Activated CD4-positive, alpha-beta T cell treated with anti-CD3 and anti-CD28 coated beads, Interleukin-2, amount 10 ng/mL, durations not matched to agents 24 days and 14 days (primary cell): ENCODE results near the gene DNAJC4. TPM values are rescaled to one million over a fixed set of nuclear protein-coding genes. Genes with fewer than 3 reads are reported as not detected.
A peak's percentile ranks its signal among the peaks of the same experiment; 100 is the strongest.

Experiments
- DNase-seq: peaks from one replicate; pipeline ENCODE4 v3.0.0; 2022
- H3K27ac Mint-ChIP-seq: one replicate; pipeline ENCODE4 v1.8.0; 2022; ENCODE audit warnings: mild to moderate bottlenecking, mixed read lengths
- H3K27me3 Mint-ChIP-seq: one replicate; pipeline ENCODE4 v1.8.0; 2022; ENCODE audit warnings: mixed read lengths
- H3K36me3 Mint-ChIP-seq: one replicate; pipeline ENCODE4 v1.8.0; 2022; ENCODE audit warnings: low read depth, mild to moderate bottlenecking, mixed read lengths
- H3K4me1 Mint-ChIP-seq: one replicate; pipeline ENCODE4 v1.8.0; 2021; ENCODE audit warnings: mixed read lengths
- H3K4me3 Mint-ChIP-seq: one replicate; pipeline ENCODE4 v1.8.0; 2022; ENCODE audit warnings: mild to moderate bottlenecking, moderate library complexity, mixed read lengths
- H3K9me3 Mint-ChIP-seq: one replicate; pipeline ENCODE4 v1.8.0; 2021; ENCODE audit warnings: mixed read lengths
- intact Hi-C: fragments of 100-400 bp; cut with micrococcal nuclease; formaldehyde crosslinking; loops from one replicate; pipeline ENCODE4 v1.15.1; 2023
- total RNA-seq: library from RNA; stranded (reverse); gene quantifications from 2 replicates; pipeline ENCODE4 v1.2.3, GENCODE V29; 2022

Gene DNAJC4
- total RNA-seq, 1 donor from 2014 or later, result 19.9 TPM

GRCh38 chr11:64229090-64229743, 1.1 kb upstream of the DNAJC4 start:
- Mint-ChIP-seq H3K27ac (peak overlapping the region; percentile 34), H3K4me3 (peak overlapping the region; percentile 92), H3K27me3 (no peaks in the 10 kb centered on the region), H3K4me1 (peaks cover 39% of the 10 kb centered on the region), H3K36me3 (peaks cover 6% of the 10 kb centered on the region), H3K9me3 (no peaks in the 10 kb centered on the region)
- no peak for DNase-seq
- intact Hi-C loops, result no loop called here

- Mint-ChIP-seq H3K36me3 (peaks cover 4% of the 10 kb centered on the region), H3K27me3 (no peaks in the 10 kb centered on the region), H3K27ac (peak overlapping the region; percentile 89), H3K4me1 (peaks cover 38% of the 10 kb centered on the region), H3K4me3 (peak overlapping the region; percentile 92), H3K9me3 (no peaks in the 10 kb centered on the region)
- intact Hi-C loops, result loop anchor here (1.0 kb wide), 1 partner anchor 12 kb away; the partner anchor contains the start of gene FKBP2
- no peak for DNase-seq
Measured at GRCh38 chr11:64229744-64230170, 591 bp upstream of the DNAJC4 start.

- Mint-ChIP-seq H3K27ac (peak overlapping the region; percentile 53), H3K4me1 (peaks cover 36% of the 10 kb centered on the region), H3K4me3 (peak overlapping the region; percentile 92), H3K27me3 (no peaks in the 10 kb centered on the region), H3K9me3 (no peaks in the 10 kb centered on the region), H3K36me3 (peaks cover 1% of the 10 kb centered on the region)
- intact Hi-C loops, result loop anchor here (1.0 kb wide), 1 partner anchor 10 kb away; the partner anchor contains the start of gene FKBP2
- DNase-seq, result no peak
Measured at GRCh38 chr11:64230985-64231365, 627 bp downstream of the DNAJC4 start.

- Mint-ChIP-seq H3K36me3 (peaks cover 1% of the 10 kb centered on the region), H3K4me1 (peaks cover 36% of the 10 kb centered on the region), H3K9me3 (no peaks in the 10 kb centered on the region), H3K4me3 (peak overlapping the region; percentile 92), H3K27me3 (no peaks in the 10 kb centered on the region), H3K27ac (peak overlapping the region; percentile 48)
- DNase-seq, result no peak
- intact Hi-C loops, result no loop called here
Measured at GRCh38 chr11:64231546-64231945, 1.2 kb downstream of the DNAJC4 start.

GRCh38 chr11:64232182-64232966, 2.0 kb downstream of the DNAJC4 start:
- Mint-ChIP-seq H3K9me3 (no peaks in the 10 kb centered on the region), H3K27ac (no peak overlapping the region)

GRCh38 chr11:64232967-64233315, 2.6 kb downstream of the DNAJC4 start:
- Mint-ChIP-seq H3K4me3 (peak overlapping the region; percentile 67), H3K27me3 (no peaks in the 10 kb centered on the region), H3K36me3 (peaks cover 9% of the 10 kb centered on the region), H3K9me3 (no peaks in the 10 kb centered on the region), H3K27ac (peak overlapping the region; percentile 37), H3K4me1 (peaks cover 39% of the 10 kb centered on the region)
- intact Hi-C loops, result no loop called here
- DNase-seq, result no peak

More at GRCh38 chr11:64232182-64232966, 2.0 kb downstream of the DNAJC4 start:
- Mint-ChIP-seq H3K4me3 (peak overlapping the region; percentile 92), H3K36me3 (peaks cover 7% of the 10 kb centered on the region), H3K4me1 (peaks cover 37% of the 10 kb centered on the region), H3K27me3 (no peaks in the 10 kb centered on the region)
- intact Hi-C loops, result no loop called here
- no peak for DNase-seq

- Mint-ChIP-seq H3K4me1 (peaks cover 43% of the 10 kb centered on the region), H3K36me3 (peaks cover 15% of the 10 kb centered on the region), H3K27ac (peak within 1 kb of the TSS; percentile 79), H3K27me3 (no peaks in the 10 kb centered on the region), H3K4me3 (peak within 1 kb of the TSS; percentile 91), H3K9me3 (no peaks in the 10 kb centered on the region)
- intact Hi-C loops, result no loop called here
- DNase-seq, result peak; percentile 94
Measured at GRCh38 chr11:64233913-64234586, 3.7 kb downstream of the DNAJC4 start, which contains the start of gene VEGFB. VEGFB (plus strand) TSS chr11:64234584; CDS start chr11:64234834, 250 bp downstream.

- Mint-ChIP-seq H3K27ac (peak overlapping the region; percentile 79), H3K4me1 (peaks cover 40% of the 10 kb centered on the region), H3K9me3 (no peaks in the 10 kb centered on the region), H3K36me3 (peaks cover 15% of the 10 kb centered on the region), H3K27me3 (no peaks in the 10 kb centered on the region), H3K4me3 (peak overlapping the region; percentile 91)
- peak; percentile 88 for DNase-seq
- intact Hi-C loops, result no loop called here
Measured at GRCh38 chr11:64234647-64235379, 4.5 kb downstream of the DNAJC4 start.

GRCh38 chr11:64235437-64236161, 5.3 kb downstream of the DNAJC4 start:
- peaks cover 46% of the 10 kb centered on the region for H3K4me1 Mint-ChIP-seq
- H3K27me3 Mint-ChIP-seq, result no peaks in the 10 kb centered on the region
- peaks cover 21% of the 10 kb centered on the region for H3K36me3 Mint-ChIP-seq
- H3K9me3 Mint-ChIP-seq, result no peaks in the 10 kb centered on the region
- peak overlapping the region; percentile 79 for H3K27ac Mint-ChIP-seq
- intact Hi-C loops, result no loop called here
- peak overlapping the region; percentile 91 for H3K4me3 Mint-ChIP-seq
- DNase-seq, result no peak

- no peak overlapping the region for H3K27ac Mint-ChIP-seq
Measured at GRCh38 chr11:64237484-64237951, 7.2 kb downstream of the DNAJC4 start.

GRCh38 chr11:64238076-64238475, 7.7 kb downstream of the DNAJC4 start:
- Mint-ChIP-seq H3K27me3 (no peaks in the 10 kb centered on the region), H3K4me1 (peaks cover 42% of the 10 kb centered on the region), H3K36me3 (peaks cover 29% of the 10 kb centered on the region), H3K4me3 (peak overlapping the region; percentile 9), H3K27ac (peak overlapping the region; percentile 40), H3K9me3 (no peaks in the 10 kb centered on the region)
- no peak for DNase-seq
- intact Hi-C loops, result no loop called here

More at GRCh38 chr11:64237484-64237951, 7.2 kb downstream of the DNAJC4 start:
- Mint-ChIP-seq H3K4me1 (peaks cover 40% of the 10 kb centered on the region), H3K9me3 (no peaks in the 10 kb centered on the region), H3K27me3 (no peaks in the 10 kb centered on the region), H3K4me3 (no peak overlapping the region), H3K36me3 (peaks cover 26% of the 10 kb centered on the region)
- intact Hi-C loops, result no loop called here
- no peak for DNase-seq

- H3K36me3 Mint-ChIP-seq, result peaks cover 39% of the 10 kb centered on the region
- no peaks in the 10 kb centered on the region for H3K27me3 Mint-ChIP-seq
- DNase-seq, result no peak
- H3K9me3 Mint-ChIP-seq, result no peaks in the 10 kb centered on the region
- no peak overlapping the region for H3K4me3 Mint-ChIP-seq
- H3K4me1 Mint-ChIP-seq, result peaks cover 44% of the 10 kb centered on the region
- peak overlapping the region; percentile 48 for H3K27ac Mint-ChIP-seq
- intact Hi-C loops, result no loop called here
Measured at GRCh38 chr11:64238999-64239398, 8.7 kb downstream of the DNAJC4 start.
